ENCODE data around the gene SLC34A3.

- no peak for TF ChIP-seq CTCF (conservative IDR thresholded peaks at IDR 0.05; ENCODE audit: low read length)
- TF ChIP-seq EZH2phosphoT487 (IDR thresholded peaks at IDR 0.05; ENCODE audit: borderline replicate concordance, low read depth, low read length) = no peak
Measured at GRCh38 chr9:137217276-137218211, 13.2 kb upstream of the SLC34A3 start.
